ENCODE results near the gene TMEM151A.

TMEM151A gene

DNA sequence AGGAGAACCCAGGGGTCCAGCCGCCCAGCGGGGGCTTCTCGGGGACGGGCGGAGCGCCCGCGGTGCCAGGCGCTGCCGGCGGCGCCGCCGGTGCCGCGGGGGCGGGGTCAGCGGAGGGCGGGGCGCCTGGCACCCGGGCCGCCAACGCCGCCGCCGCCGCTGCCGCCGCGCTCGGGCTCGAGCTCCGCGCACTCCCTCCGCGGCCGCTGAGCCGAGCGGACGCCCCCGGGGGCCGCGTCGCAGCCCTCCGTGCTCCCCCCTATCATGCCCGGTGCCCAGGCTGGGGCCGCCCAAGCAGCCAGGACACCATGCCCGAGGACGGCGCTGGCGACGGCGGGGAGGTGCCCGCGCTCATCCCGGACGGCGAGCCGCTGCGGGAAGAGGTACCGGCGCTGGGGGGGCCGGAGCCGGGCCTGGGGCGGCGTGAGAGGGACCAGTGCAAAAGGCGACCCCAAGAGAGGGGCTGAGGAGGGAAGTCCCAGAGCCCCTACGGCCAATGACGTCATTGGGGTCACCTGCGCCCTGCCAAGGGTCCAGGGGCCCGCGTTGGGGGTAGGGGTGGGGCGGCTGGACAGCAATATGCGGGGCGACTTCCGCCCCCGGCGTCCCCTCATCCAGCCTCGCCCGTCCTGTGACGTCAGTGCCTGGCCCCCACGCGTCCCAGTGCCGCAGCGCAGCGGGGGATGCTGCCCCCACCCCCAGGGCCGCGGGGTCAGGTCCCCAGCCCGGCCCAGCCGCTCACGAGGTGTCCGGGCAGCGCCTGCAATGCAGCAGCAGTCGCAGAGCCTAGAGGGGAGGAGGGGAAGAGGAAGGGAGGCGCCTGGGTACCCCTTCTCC lies at the start of gene TMEM151A:
Gene TMEM151A, plus strand, starts transcription at position 189 of the 837 bp plus-strand sequence. Its CDS starts 120 bp downstream, at position 309.
- no peak for DNase-seq (ENCODE audit: low read depth)
- no peak within 1 kb of the TSS for H3K4me3 ChIP-seq (ENCODE audit: low read length)
- TF ChIP-seq, protein P1, sequence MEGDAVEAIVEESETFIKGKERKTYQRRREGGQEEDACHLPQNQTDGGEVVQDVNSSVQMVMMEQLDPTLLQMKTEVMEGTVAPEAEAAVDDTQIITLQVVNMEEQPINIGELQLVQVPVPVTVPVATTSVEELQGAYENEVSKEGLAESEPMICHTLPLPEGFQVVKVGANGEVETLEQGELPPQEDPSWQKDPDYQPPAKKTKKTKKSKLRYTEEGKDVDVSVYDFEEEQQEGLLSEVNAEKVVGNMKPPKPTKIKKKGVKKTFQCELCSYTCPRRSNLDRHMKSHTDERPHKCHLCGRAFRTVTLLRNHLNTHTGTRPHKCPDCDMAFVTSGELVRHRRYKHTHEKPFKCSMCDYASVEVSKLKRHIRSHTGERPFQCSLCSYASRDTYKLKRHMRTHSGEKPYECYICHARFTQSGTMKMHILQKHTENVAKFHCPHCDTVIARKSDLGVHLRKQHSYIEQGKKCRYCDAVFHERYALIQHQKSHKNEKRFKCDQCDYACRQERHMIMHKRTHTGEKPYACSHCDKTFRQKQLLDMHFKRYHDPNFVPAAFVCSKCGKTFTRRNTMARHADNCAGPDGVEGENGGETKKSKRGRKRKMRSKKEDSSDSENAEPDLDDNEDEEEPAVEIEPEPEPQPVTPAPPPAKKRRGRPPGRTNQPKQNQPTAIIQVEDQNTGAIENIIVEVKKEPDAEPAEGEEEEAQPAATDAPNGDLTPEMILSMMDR (conservative IDR thresholded peaks at IDR 0.05; ENCODE audit: low read length) = no peak

DNA sequence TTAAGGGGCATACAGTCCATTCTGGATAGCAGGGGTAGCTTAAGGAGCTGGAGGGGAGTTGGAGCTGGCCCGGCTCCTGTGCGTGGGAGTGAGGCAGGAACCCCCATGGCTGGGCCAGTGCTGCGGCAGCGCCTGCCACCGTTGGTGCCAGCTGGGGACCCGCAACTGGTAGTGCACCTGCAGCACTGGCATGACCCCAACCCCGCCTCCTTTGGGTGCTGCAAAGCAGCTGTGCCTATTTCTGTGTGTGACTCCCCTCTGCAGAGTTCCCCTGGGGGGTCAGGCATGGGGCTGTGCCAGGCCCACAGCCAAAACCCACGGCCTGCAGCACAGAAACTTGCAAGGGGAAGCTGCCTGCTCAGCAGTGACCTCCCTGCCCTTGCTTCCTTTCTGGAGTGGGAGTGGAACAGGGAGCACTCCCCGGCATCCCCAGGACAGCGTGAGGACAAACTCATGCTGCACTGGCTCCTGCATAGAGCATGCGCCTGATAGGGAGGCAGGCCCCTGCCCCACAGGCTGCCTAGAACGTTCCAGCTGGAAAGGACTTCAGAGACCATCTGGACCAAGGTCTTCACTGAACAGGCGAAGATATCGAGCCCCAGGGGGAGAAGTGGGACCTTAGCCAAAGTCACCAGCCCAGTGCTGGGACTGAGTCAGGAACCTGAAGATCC lies 49.5 kb upstream of the TMEM151A start:
- TF ChIP-seq, protein P1 (conservative IDR thresholded peaks at IDR 0.05; ENCODE audit: low read length) = no peak
- H3K4me3 ChIP-seq (ENCODE audit: low read length) = no peak overlapping the region
- no peak for DNase-seq (ENCODE audit: low read depth)

DNA sequence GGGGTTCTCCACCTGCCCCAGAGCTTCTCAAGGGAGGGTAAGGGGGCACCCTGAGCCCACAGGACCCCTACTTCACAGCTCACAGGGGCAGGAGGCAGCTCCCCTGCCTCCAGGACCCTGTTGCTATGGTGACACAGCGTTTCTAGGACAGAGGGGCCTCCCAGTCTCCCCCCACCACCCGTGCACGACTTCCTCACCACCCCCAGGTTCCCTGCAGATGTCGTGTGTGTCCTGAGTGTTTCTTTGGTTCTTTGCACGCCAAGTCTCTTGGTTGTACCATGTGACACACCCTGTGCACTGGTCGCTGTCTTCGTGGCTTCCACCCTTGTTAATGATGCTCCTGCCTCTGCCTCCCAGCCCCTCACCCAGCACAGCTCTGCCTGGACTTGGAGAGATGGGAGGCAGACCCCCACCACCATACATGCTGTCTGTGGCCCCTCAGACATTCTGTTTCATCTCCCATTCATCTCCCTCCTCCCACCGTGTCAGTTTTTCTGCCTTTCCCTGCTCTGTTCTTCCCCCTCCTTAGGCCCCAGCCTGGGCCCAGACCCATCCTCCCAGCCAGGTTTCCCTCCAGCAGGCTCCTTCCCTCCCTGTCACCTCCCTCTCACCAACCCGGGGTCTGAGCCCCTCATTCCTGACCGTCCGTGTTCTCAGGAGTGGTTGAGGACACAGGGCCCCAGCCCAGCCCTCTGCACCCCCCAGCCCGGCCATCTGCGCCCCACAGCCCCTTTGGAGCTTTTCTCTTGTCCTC lies 47.7 kb upstream of the TMEM151A start:
- no peak overlapping the region for H3K4me3 ChIP-seq (ENCODE audit: low read length)
- TF ChIP-seq, protein P1 (conservative IDR thresholded peaks at IDR 0.05; ENCODE audit: low read length) = no peak
- no peak for DNase-seq (ENCODE audit: low read depth)

DNA sequence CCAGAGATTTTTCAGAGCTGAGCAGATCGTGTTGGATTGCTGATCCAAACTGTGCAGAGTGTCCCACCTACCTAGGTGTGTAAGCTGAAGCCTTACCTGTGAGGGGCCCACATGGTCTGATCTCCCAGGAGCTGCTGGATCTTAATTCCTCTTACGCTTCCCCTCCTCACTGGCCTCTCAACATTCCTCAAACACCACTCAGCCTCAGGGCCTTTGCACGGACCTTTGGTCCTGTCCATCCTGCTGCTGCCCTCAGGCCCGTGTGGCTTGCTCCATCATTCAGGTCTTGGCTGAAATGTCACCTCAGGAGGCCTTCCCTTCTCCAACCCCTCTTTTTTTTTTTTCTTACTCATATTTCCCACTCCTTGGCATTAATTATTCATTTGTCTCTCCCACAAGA lies 44.4 kb upstream of the TMEM151A start:
- TF ChIP-seq, protein P1 (conservative IDR thresholded peaks at IDR 0.05; ENCODE audit: low read length) = no peak
- no peak overlapping the region for H3K4me3 ChIP-seq (ENCODE audit: low read length)
- DNase-seq (ENCODE audit: low read depth) = no peak

DNA sequence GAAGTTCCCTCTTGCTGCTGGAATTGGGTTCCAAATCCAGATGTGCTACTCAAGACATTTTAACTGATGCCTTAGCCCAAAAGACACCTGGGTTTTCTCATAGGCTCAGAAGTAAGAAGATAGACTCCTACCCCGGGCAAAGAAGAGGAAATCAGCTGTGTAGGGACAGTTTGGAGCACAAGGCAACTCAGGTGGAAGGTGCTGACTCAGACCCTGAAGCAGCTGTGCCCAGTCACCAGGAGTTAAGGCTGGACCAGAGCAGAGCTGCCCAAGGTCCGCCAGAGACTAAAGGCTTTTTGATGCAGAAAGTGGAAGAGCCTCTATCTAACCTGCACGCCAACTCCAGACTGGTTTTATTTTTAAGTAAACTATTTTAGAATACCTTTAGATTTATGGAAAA lies 43.9 kb upstream of the TMEM151A start:
- no peak overlapping the region for H3K4me3 ChIP-seq (ENCODE audit: low read length)
- TF ChIP-seq, protein P1 (conservative IDR thresholded peaks at IDR 0.05; ENCODE audit: low read length) = no peak
- no peak for DNase-seq (ENCODE audit: low read depth)

DNA sequence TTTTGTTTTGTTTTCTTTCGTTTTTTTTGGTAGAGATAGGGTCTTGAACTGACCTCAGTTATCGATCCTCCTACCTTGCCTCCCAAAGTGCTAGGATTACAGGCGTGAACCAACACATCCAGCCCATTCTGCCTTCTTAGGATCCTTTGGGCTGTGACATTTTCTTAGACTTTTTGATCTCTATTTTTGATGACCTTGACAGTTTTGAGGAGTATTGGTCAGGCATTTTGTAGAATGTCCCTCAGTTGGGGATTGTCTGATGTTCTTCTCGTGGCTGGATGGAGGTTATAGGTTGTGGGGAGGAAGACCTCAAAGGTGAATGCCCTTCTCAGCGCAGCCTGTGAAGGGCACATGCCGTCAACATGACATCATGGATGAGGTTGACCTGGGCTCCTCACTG lies 42.8 kb upstream of the TMEM151A start:
- no peak overlapping the region for H3K4me3 ChIP-seq (ENCODE audit: low read length)
- TF ChIP-seq, protein P1 (conservative IDR thresholded peaks at IDR 0.05; ENCODE audit: low read length) = no peak
- no peak for DNase-seq (ENCODE audit: low read depth)

Data from AG10803 (cell line).